Fibroblast of the conjunctiva (primary cell): ENCODE results near the gene PARD3.

ENCODE experiments used
- DNase-seq: peaks from one replicate; pipeline ENCODE4 v3.0.0-alpha.2; 2010; ENCODE audit warnings: low read depth

The PARD3 gene

DNA sequence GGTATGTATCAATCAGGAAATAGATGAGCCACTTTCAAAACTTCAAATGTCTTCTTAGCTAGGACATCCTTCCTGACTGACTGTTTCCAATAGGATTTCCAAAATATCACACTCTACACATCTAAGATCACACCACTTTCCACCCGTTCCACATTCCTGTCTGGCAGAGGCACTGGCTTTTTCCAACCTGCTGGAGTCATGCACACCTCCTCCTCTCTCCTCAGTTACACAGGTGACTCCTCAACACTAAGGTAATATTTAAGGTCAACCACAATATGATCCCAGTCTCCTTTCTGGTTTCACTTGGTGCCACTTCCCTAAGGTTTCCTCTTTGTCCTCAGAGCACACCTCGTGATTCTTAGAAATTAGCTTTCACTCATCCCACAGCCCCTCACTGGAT lies 196.5 kb downstream of the PARD3 start:
- no peak for DNase-seq

DNA sequence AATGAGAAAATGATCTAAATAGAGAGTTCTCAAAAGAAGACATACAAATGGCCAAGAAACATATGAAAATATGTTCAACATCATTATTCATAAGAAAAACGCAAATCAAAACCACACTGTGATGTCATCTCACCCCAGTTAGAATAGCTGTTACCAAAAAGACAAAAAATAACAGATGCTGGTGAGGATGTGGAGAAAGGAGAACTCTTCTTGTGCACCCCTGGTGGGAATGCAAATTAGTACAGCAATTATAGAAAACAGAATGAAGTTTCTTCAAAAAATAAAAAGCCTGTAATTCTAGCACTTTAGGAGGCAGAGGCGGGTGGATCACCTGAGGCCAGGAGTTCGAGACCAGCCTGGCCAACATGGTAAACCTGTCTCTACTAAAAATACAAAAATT lies 199.3 kb downstream of the PARD3 start:
- DNase-seq, result no peak

GRCh38 chr10:34613491-34613890 lies 201.6 kb downstream of the PARD3 start:
- no peak for DNase-seq

DNA sequence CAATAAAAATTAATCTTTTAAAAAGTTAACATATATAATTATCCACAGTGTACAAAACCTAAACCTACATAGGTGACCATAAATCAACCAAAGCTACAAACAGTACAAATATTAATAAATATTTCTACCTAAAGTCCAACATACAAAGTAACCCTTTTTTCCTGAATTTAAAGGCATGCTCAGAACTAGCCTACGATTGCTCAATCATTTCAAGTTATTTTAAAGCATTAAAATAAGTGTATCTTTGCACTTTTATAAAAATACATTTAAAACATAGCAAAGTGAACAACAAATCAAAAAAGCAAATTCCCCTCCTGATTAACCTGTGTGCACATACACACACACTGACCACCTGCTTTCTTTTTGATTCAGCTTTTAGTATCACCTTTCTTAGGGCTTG lies 202.2 kb downstream of the PARD3 start:
- no peak for DNase-seq

GRCh38 chr10:34612446-34612845 lies 202.7 kb downstream of the PARD3 start:
- DNase-seq, result no peak

DNA sequence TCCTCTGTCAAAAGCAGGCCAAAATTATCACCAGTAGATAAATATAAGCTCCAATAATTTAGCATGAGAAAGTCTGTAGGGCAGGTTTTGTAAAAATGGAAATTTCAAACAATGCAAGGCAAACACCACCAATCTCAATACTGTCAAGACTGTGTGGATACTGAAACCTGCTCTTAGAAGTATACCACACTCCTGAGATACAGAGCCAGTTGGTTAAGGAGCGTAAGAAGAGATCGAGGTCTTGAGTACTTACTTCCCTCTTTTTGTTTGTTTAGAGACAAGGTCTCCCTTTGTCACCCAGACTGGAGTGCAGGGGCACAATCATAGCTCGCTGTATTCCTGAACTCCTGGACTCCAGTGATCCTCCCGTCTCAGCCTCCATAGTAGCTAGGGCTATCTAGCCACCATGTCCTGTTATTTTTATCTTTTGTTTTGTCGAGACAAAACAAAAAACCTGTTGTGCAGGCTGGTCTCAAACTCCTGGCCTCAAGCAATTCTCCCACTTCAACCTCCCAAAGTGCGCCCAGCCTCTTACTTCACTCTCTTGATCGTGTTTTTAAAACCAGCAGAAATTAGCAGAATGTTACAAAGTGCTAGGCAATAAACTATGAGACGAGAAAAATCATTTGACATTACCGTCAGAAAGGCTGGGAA lies 205.7 kb downstream of the PARD3 start:
- no peak for DNase-seq

DNA sequence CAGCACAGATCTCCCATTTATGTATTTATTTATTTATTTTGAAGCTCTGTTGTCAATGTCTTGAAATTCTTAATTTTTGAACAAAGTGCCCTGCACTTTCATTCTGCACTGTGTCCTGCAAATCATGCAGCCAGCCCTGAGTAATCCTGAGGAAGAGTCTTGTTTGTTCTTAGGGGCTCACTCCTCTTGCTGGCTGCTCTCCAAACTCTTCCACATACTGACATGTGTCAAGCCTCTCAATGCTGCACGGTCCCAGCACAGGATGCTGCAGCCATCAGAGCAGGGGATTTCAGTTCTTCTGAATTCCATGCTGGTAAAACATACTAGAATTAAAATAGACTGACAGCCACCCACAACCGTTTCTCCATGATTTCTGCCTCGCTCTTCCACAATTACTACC lies 207.2 kb downstream of the PARD3 start:
- DNase-seq, result no peak

DNA sequence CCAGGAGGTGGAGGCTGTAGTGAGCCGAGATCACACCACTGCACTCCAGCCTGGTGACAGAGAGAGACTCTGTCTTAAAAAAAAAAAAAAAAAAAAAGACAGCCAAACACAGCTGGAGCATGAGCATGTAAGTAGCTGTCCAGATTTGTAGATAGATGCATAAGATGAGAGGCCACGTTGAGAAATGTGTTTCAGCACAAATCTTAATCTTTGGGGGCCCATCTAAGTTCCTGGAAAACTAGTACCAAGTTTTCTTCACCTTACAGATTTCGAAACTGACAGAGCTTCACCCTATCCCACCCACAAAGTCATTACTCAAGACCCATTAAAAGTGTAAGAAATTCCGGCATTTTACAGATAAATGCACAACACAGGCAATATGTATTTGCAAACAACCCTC lies 208.2 kb downstream of the PARD3 start:
- DNase-seq, result no peak

- DNase-seq, result no peak
These were observed 212.6 kb downstream of the PARD3 start for GRCh38 chr10:34602478-34602877.

DNA sequence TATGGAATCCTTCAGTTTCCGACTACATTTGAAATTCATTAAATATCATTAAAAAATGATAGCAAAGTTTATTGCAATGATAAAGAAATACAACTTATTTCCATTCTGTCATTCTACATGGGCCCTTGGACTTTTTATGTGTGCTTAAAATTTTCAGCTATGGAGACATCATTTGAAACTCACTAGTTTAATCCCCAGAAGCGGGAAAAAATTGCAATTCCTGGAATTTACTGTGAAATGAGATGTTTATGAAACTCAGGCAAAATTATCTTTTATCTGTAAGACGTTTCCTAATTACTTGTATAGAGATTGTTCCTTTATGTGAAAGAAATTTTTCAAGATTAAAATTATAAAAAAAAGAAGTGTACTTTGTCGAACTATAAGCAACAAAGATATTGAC lies 213.4 kb downstream of the PARD3 start:
- no peak for DNase-seq

- DNase-seq, result no peak
These were observed 215.9 kb downstream of the PARD3 start for GRCh38 chr10:34599026-34599795.

GRCh38 chr10:34596351-34596750 lies 218.7 kb downstream of the PARD3 start:
- no peak for DNase-seq

DNA sequence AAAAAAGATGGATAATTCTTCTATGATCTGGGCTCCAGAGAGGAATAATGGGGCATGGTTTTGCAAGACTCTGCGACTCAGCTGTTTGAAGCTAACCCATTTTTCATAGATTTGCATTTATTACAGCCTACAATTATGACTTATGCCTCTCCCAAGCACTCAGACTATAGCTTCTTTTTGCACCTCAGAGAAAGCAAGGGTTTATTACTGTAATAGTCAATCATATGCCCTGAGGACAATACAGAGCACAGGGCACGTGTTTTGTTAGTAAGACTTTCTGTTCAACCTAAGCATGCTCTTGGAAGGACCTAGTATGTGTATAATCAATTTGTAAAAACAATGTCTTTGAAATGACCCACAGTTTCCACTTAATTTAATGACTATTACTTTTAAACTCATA lies 221.2 kb downstream of the PARD3 start:
- DNase-seq, result no peak

DNA sequence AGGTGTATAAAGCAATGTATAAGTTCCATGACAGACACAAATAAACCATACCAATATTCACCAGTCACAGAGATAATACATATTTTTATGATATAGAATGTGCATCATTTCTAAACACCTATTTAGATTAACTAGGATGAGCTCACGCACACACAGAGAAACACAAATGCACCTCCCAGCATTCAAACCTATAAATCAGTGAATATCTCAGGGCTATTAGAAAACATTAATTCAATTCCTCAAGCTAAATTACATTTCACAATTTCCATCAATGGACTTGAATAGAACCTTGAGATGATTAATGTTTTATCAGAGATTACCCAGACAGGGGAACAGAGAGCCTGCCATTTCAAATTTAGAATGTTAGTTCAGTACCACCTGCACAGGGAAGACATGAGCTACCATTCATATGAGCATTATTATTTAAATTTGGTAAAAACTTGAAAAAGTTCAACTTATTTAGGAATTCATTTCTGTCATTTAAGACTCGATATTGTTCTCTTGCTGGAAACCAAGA lies 221.7 kb downstream of the PARD3 start:
- DNase-seq, result no peak

DNA sequence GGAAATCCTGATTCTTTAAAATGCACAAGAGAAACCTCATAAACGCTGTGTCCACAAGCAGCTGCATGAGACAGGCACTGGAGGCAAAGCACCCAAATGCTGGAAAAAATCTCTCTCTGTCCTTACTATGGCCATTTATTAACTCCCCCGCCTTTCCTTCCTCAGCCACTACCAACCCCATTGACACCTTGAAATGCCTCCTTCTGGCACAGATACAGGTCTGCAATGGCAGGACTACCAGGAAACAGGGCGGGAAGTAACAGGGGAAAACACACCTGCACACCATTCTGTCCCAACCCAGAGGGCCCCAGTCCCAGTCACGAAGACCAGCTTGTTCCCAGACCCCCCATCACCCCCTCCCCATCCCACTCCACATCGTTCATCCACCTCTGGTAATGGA lies 224.3 kb downstream of the PARD3 start:
- DNase-seq, result no peak

DNA sequence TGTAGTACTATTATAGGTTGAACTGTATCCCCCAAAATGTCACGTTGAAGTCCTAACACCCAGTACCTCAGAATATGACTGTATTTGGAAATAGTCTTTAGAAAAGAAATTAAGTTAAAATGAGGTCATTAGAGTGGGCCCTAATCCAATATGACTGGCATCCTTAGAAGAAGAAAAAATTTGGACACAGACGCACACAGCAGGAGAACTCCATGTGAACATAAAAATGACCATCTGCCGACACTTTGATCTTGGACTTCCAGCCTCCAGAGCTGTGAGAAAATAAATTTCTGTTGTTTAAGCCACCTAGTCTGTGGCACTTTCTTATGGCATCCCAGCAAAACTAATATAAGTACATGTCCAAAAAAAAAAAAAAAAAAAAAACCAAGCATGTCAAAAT lies 225.8 kb downstream of the PARD3 start:
- DNase-seq, result no peak

- DNase-seq, result no peak
These were observed 227.4 kb downstream of the PARD3 start for GRCh38 chr10:34587680-34588019.

GRCh38 chr10:34587002-34587679 lies 228.0 kb downstream of the PARD3 start:
- DNase-seq, result no peak

GRCh38 chr10:34585422-34586112 lies 229.5 kb downstream of the PARD3 start:
- no peak for DNase-seq

DNA sequence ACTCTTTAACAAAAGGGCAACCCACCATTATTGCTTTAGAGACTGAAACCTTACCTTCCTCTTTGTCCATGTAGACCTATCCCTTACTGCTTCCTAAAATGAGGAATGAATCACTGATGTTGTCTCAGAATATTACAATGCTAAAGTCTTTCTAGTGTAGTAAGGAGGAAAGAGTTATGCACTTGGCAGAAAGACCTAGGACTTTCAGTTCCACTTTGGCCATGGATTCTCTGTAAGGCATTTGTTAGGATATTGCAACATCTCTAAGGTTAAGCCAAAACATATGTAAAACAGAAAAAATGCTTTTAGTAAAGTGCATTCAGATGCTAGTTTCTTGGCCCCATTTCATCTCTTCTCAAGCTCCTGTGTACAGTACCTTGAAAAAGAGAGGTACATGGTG lies 230.9 kb downstream of the PARD3 start:
- DNase-seq, result peak; percentile 92

- peak; percentile 63 for DNase-seq
These were observed 233.1 kb downstream of the PARD3 start for GRCh38 chr10:34581801-34582532.

GRCh38 chr10:34580643-34581042 lies 234.5 kb downstream of the PARD3 start:
- peak; percentile 39 for DNase-seq
